GM21723 (cell line): ENCODE results near the gene PHF23.
A peak's percentile ranks its signal among the peaks of the same experiment; 100 is the strongest.

ENCODE experiments used
- ATAC-seq: cut with Tn5 transposase; IDR thresholded peaks from one replicate; pipeline ENCODE4 v1.9.1; 2021; ENCODE audit warnings: mild to moderate bottlenecking, moderate library complexity; ENCODE audit not compliant: unreplicated experiment

PHF23 gene

GRCh38 chr17:7207120-7208001, 31.9 kb downstream of the PHF23 start:
- no peak for ATAC-seq

GRCh38 chr17:7205561-7205960, 33.7 kb downstream of the PHF23 start:
- ATAC-seq = no peak

GRCh38 chr17:7204828-7205461, 34.3 kb downstream of the PHF23 start:
- peak; percentile 80 for ATAC-seq

GRCh38 chr17:7204336-7204735, 34.9 kb downstream of the PHF23 start:
- ATAC-seq = no peak

GRCh38 chr17:7203391-7203790, 35.9 kb downstream of the PHF23 start:
- ATAC-seq = no peak

GRCh38 chr17:7196651-7197401, 42.4 kb downstream of the PHF23 start:
- no peak for ATAC-seq

- no peak for ATAC-seq
These were observed 43.3 kb downstream of the PHF23 start for GRCh38 chr17:7195971-7196370.

- no peak for ATAC-seq
These were observed 46.9 kb downstream of the PHF23 start for GRCh38 chr17:7192271-7192937.

GRCh38 chr17:7191571-7192270, 47.5 kb downstream of the PHF23 start:
- no peak for ATAC-seq

GRCh38 chr17:7191069-7191468, 48.2 kb downstream of the PHF23 start:
- ATAC-seq = no peak

- no peak for ATAC-seq
These were observed 48.9 kb downstream of the PHF23 start for GRCh38 chr17:7190276-7190917.

- ATAC-seq = no peak
These were observed 53.0 kb downstream of the PHF23 start for GRCh38 chr17:7186241-7186640.
